WTC11 (cell line): Measurements from ENCODE around the gene ATP2B1. TPM values are rescaled to one million over a fixed set of nuclear protein-coding genes. Genes with fewer than 3 reads are reported as not detected.

ENCODE experiments used
- ATAC-seq: fragments of 200-7000 bp; cut with Tn5 transposase; 2 replicates; pipeline ENCODE4 v1.10.0; 2021; ENCODE audit warnings: mild to moderate bottlenecking, moderate library complexity
- CTCF ChIA-PET: fragments of 300-600 bp; sonication (Branson Sonifier 250); formaldehyde crosslinking; loops from one replicate; lab custom pipeline; 2021; ENCODE audit warnings: antibody characterized with exemption; lab: Charles Lee
- POLR2A ChIA-PET: fragments of 350-600 bp; sonication (Branson Sonifier 250); formaldehyde crosslinking; loops from one replicate; lab custom pipeline; 2021; ENCODE audit warnings: antibody characterized with exemption; lab: Charles Lee
- DNase-seq: peaks from one replicate; pipeline ENCODE4 v3.0.0; 2021; ENCODE audit warnings: low spot score
- H3K27ac Mint-ChIP-seq: 2 replicates; pipeline ENCODE4 v1.8.0; 2021; ENCODE audit warnings: mixed read lengths
- H3K27me3 Mint-ChIP-seq: 2 replicates; pipeline ENCODE4 v1.8.0; 2021; ENCODE audit warnings: low read depth, mild to moderate bottlenecking, moderate library complexity, mixed read lengths
- H3K36me3 Mint-ChIP-seq: 2 replicates; pipeline ENCODE4 v1.8.0; 2021; ENCODE audit warnings: mixed read lengths
- H3K4me1 Mint-ChIP-seq: 2 replicates; pipeline ENCODE4 v1.8.0; 2022; ENCODE audit warnings: mixed read lengths
- H3K4me3 Mint-ChIP-seq: 2 replicates; pipeline ENCODE4 v1.8.0; 2021; ENCODE audit warnings: mild to moderate bottlenecking, moderate library complexity, mixed read lengths
- H3K9me3 Mint-ChIP-seq: 2 replicates; pipeline ENCODE4 v1.8.0; 2021; ENCODE audit warnings: mixed read lengths
- AFF4 ChIP-seq: sonication (generic); formaldehyde crosslinking; IDR thresholded peaks from 2 replicates; pipeline ENCODE4 v1.8.1; 2023; ENCODE audit warnings: mild to moderate bottlenecking, missing genetic modification reagents, borderline replicate concordance
- ARID4B ChIP-seq: sonication (generic); formaldehyde crosslinking; IDR thresholded peaks from 2 replicates; pipeline ENCODE4 v1.8.0; 2023; ENCODE audit warnings: missing genetic modification reagents, mild to moderate bottlenecking, borderline replicate concordance
- CBFB ChIP-seq: sonication (generic); formaldehyde crosslinking; IDR thresholded peaks from 2 replicates; pipeline ENCODE4 v1.8.1; 2022; ENCODE audit warnings: mild to moderate bottlenecking, low read depth, missing genetic modification reagents
- E2F4 ChIP-seq: sonication (generic); formaldehyde crosslinking; IDR thresholded peaks from 2 replicates; pipeline ENCODE4 v1.8.1; 2022; ENCODE audit warnings: low read depth, mild to moderate bottlenecking, moderate library complexity, missing genetic modification reagents, borderline replicate concordance
- EMX1 ChIP-seq: fragments of 250-450 bp; sonication (Bioruptor Pico); IDR thresholded peaks from 2 replicates; pipeline ENCODE4 v1.8.0; 2021; ENCODE audit warnings: mild to moderate bottlenecking
- GABPB1 ChIP-seq: sonication (generic); formaldehyde crosslinking; IDR thresholded peaks from 2 replicates; pipeline ENCODE4 v1.8.1; 2023; ENCODE audit warnings: mild to moderate bottlenecking, missing genetic modification reagents
- GRHL2 ChIP-seq: fragments of 250-450 bp; sonication (Bioruptor Pico); IDR thresholded peaks from 2 replicates; pipeline ENCODE4 v1.8.0; 2022; ENCODE audit warnings: mild to moderate bottlenecking, moderate library complexity; ENCODE audit not compliant: insufficient replicate concordance, severe bottlenecking
- KAT7 ChIP-seq: sonication (generic); formaldehyde crosslinking; IDR thresholded peaks from 2 replicates; pipeline ENCODE4 v1.8.1; 2023; ENCODE audit warnings: missing genetic modification reagents, mild to moderate bottlenecking, borderline replicate concordance
- RORB ChIP-seq: fragments of 250-450 bp; sonication (Bioruptor Pico); IDR thresholded peaks from 2 replicates; pipeline ENCODE4 v1.9.0; 2021; ENCODE audit warnings: mild to moderate bottlenecking
- SMAD4 ChIP-seq: sonication (generic); formaldehyde crosslinking; IDR thresholded peaks from 2 replicates; pipeline ENCODE4 v1.8.0; 2022; ENCODE audit warnings: mild to moderate bottlenecking, missing genetic modification reagents
- TEAD1 ChIP-seq: sonication (generic); formaldehyde crosslinking; IDR thresholded peaks from 2 replicates; pipeline ENCODE4 v1.8.0; 2022; ENCODE audit warnings: mild to moderate bottlenecking, missing genetic modification reagents
- USF2 ChIP-seq: sonication (generic); formaldehyde crosslinking; IDR thresholded peaks from 2 replicates; pipeline ENCODE4 v1.8.1; 2023; ENCODE audit warnings: mild to moderate bottlenecking, missing genetic modification reagents, moderate library complexity
- ZNF423 ChIP-seq: fragments of 250-450 bp; sonication (Bioruptor Pico); IDR thresholded peaks from 2 replicates; pipeline ENCODE4 v2.1.2; 2022; ENCODE audit warnings: mild to moderate bottlenecking, moderate library complexity
- ZNF532 ChIP-seq: fragments of 250-450 bp; sonication (Bioruptor Pico); IDR thresholded peaks from 2 replicates; pipeline ENCODE4 v1.9.0; 2021; ENCODE audit warnings: mild to moderate bottlenecking, borderline replicate concordance
- total RNA-seq: library from RNA; stranded (reverse); gene quantifications from 3 replicates; pipeline ENCODE4 v1.2.3, GENCODE V29; 2021

ATP2B1 gene
- total RNA-seq, 1 experiment from 2014 or later: 31.7 TPM

GRCh38 chr12:89662623-89663022, 46.0 kb downstream of the ATP2B1 start:
- ATAC-seq: no peak
- DNase-seq: no peak
- POLR2A ChIA-PET: no interaction called here

More at GRCh38 chr12:89662623-89663022, 46.0 kb downstream of the ATP2B1 start:
- Mint-ChIP-seq H3K9me3 (no peaks in the 10 kb centered on the region), H3K4me3 (no peak overlapping the region), H3K4me1 (peaks cover 16% of the 10 kb centered on the region)
- CTCF ChIA-PET: no interaction called here
- TF ChIP-seq SMAD4 (CRISPR knock-in tag): no peak
- no peak for TF ChIP-seq GRHL2 (CRISPR knock-in tag)
- TF ChIP-seq EMX1: no peak
- TF ChIP-seq GABPB1 (CRISPR knock-in tag): no peak
- no peak for TF ChIP-seq ZNF532
- no peak for TF ChIP-seq E2F4 (CRISPR knock-in tag)
- no peak for TF ChIP-seq AFF4 (CRISPR knock-in tag)
- TF ChIP-seq ZNF423 (CRISPR knock-in tag): no peak
- no peak for TF ChIP-seq TEAD1 (CRISPR knock-in tag)
- no peak for TF ChIP-seq ARID4B
- no peak for TF ChIP-seq USF2 (CRISPR knock-in tag)
- no peak for TF ChIP-seq CBFB (CRISPR knock-in tag)
- no peak for TF ChIP-seq KAT7 (CRISPR knock-in tag)
- TF ChIP-seq RORB (CRISPR knock-in tag): no peak
- TF ChIP-seq, all 79 proteins: peak for 0
- no peaks in the 10 kb centered on the region for H3K27me3 Mint-ChIP-seq
- no peaks in the 10 kb centered on the region for H3K36me3 Mint-ChIP-seq
- H3K27ac Mint-ChIP-seq: no peak overlapping the region
